Stimulated activated CD4-positive, alpha-beta T cell treated with anti-CD3 and anti-CD28 coated beads, Interleukin-1b, Interleukin-23, amount 100 ng/mL, for 1 hour (primary cell): ENCODE data around the gene PARD3B.

ENCODE experiments used
- DNase-seq, 2 donors: peaks; one replicate each; pipeline ENCODE4 v3.0.0-alpha.2; 2020; ENCODE audit warnings: low read depth in 2 of 2

PARD3B gene

GRCh38 chr2:204590063-204590462 lies 44.8 kb downstream of the PARD3B start:
- no peak for DNase-seq

GRCh38 chr2:204591225-204591624 lies 46.0 kb downstream of the PARD3B start:
- DNase-seq = no peak

- no peak for DNase-seq
Observed at GRCh38 chr2:204604061-204604460, 58.8 kb downstream of the PARD3B start.

GRCh38 chr2:204608237-204608939 lies 63.1 kb downstream of the PARD3B start:
- DNase-seq = no peak

- DNase-seq = no peak
Observed at GRCh38 chr2:204611017-204611631, 65.8 kb downstream of the PARD3B start.

GRCh38 chr2:204611764-204612163 lies 66.5 kb downstream of the PARD3B start:
- no peak for DNase-seq

GRCh38 chr2:204613635-204614034 lies 68.4 kb downstream of the PARD3B start:
- no peak for DNase-seq

- DNase-seq = no peak
Observed at GRCh38 chr2:204615456-204615855, 70.2 kb downstream of the PARD3B start.

- DNase-seq = no peak
Observed at GRCh38 chr2:204625135-204625534, 79.9 kb downstream of the PARD3B start.

- no peak for DNase-seq
Observed at GRCh38 chr2:204628926-204629712, 83.8 kb downstream of the PARD3B start.

GRCh38 chr2:204632410-204632809 lies 87.1 kb downstream of the PARD3B start:
- no peak for DNase-seq

GRCh38 chr2:204634564-204634963 lies 89.3 kb downstream of the PARD3B start:
- DNase-seq = no peak

GRCh38 chr2:204635478-204635877 lies 90.2 kb downstream of the PARD3B start:
- no peak for DNase-seq

GRCh38 chr2:204638471-204639194 lies 93.4 kb downstream of the PARD3B start:
- no peak for DNase-seq

GRCh38 chr2:204643326-204643725 lies 98.1 kb downstream of the PARD3B start:
- DNase-seq = no peak

- no peak for DNase-seq
Observed at GRCh38 chr2:204645018-204645773, 99.9 kb downstream of the PARD3B start.

- no peak for DNase-seq
Observed at GRCh38 chr2:204647626-204648025, 102.4 kb downstream of the PARD3B start.

GRCh38 chr2:204650611-204651010 lies 105.3 kb downstream of the PARD3B start:
- DNase-seq = no peak

GRCh38 chr2:204652063-204652462 lies 106.8 kb downstream of the PARD3B start:
- DNase-seq = no peak

- DNase-seq = no peak
Observed at GRCh38 chr2:204654669-204655068, 109.4 kb downstream of the PARD3B start.

GRCh38 chr2:204655101-204655500 lies 109.8 kb downstream of the PARD3B start:
- no peak for DNase-seq
